Activated CD4-positive, CD25-positive, alpha-beta regulatory T cell treated with anti-CD3 and anti-CD28 coated beads, Interleukin-2, amount 50 U/mL, for 72 hours (primary cell): ENCODE data around the gene HOXD4.

ENCODE experiments used
- DNase-seq: peaks from one replicate; pipeline ENCODE4 v3.0.0; 2021

Gene HOXD4

GRCh38 chr2:176114930-176115625 is 36.3 kb upstream of the HOXD4 start:
- DNase-seq: no peak

GRCh38 chr2:176115883-176116813 is 35.2 kb upstream of the HOXD4 start, which contains the start of gene HOXD10:
Gene HOXD10, plus strand, starts transcription at chr2:176116778. Its CDS starts 56 bp downstream, at chr2:176116834.
- no peak for DNase-seq

- no peak for DNase-seq
These were observed 34.1 kb upstream of the HOXD4 start for GRCh38 chr2:176117162-176117822.

GRCh38 chr2:176117823-176118371 is 33.5 kb upstream of the HOXD4 start:
- no peak for DNase-seq

GRCh38 chr2:176118601-176119339 is 32.6 kb upstream of the HOXD4 start:
- no peak for DNase-seq

- DNase-seq: no peak
These were observed 30.8 kb upstream of the HOXD4 start for GRCh38 chr2:176120364-176121189.

- DNase-seq: no peak
These were observed 29.9 kb upstream of the HOXD4 start for GRCh38 chr2:176121190-176122051.

GRCh38 chr2:176122052-176122682 is 29.2 kb upstream of the HOXD4 start:
- no peak for DNase-seq

GRCh38 chr2:176122683-176123410 is 28.5 kb upstream of the HOXD4 start, which contains the start of gene HOXD9:
Gene HOXD9, plus strand, starts transcription at chr2:176122719. Its CDS starts 50 bp downstream, at chr2:176122769.
- DNase-seq: no peak

- DNase-seq: no peak
These were observed 27.8 kb upstream of the HOXD4 start for GRCh38 chr2:176123411-176124109.

GRCh38 chr2:176124110-176124946 is 27.0 kb upstream of the HOXD4 start:
- no peak for DNase-seq

GRCh38 chr2:176124947-176125771 is 26.2 kb upstream of the HOXD4 start:
- DNase-seq: no peak

GRCh38 chr2:176125772-176126054 is 25.6 kb upstream of the HOXD4 start:
- no peak for DNase-seq

GRCh38 chr2:176126929-176127773 is 24.2 kb upstream of the HOXD4 start:
- DNase-seq: peak; percentile 67

- DNase-seq: no peak
These were observed 23.6 kb upstream of the HOXD4 start for GRCh38 chr2:176127774-176128072.
